NCI-H748 (cell line): ENCODE data around the gene TP53RK.

ENCODE experiments used
- DNase-seq: peaks from one replicate; lab custom pipeline; 2025; ENCODE audit not compliant: unreplicated experiment; lab: John Stamatoyannopoulos, UW

TP53RK gene

GRCh38 chr20:46708172-46708860 is 19.1 kb upstream of the TP53RK start:
- DNase-seq, result peak; percentile 36

GRCh38 chr20:46706242-46706641 is 17.0 kb upstream of the TP53RK start:
- DNase-seq, result no peak

DNA sequence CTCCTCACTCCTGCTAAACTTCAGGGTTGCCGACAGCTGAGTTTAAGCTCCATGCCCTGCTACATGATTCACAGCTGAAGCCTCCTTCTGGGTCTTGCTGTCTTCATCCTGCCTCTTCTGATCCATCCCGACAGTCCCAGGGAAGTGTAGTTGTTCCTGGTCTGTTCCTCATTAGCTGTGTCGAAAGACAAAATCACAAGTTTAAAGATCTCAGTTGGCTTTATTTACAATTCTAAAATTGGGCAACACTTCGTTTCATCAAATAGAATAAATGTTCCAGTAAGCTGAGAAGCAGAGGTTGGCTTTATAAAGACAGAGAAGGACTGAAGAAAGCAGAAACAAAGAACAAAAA is 16.1 kb upstream of the TP53RK start:
- DNase-seq, result no peak

GRCh38 chr20:46704714-46705377 is 15.6 kb upstream of the TP53RK start:
- DNase-seq, result no peak

GRCh38 chr20:46703435-46703834 is 14.2 kb upstream of the TP53RK start:
- DNase-seq, result no peak

DNA sequence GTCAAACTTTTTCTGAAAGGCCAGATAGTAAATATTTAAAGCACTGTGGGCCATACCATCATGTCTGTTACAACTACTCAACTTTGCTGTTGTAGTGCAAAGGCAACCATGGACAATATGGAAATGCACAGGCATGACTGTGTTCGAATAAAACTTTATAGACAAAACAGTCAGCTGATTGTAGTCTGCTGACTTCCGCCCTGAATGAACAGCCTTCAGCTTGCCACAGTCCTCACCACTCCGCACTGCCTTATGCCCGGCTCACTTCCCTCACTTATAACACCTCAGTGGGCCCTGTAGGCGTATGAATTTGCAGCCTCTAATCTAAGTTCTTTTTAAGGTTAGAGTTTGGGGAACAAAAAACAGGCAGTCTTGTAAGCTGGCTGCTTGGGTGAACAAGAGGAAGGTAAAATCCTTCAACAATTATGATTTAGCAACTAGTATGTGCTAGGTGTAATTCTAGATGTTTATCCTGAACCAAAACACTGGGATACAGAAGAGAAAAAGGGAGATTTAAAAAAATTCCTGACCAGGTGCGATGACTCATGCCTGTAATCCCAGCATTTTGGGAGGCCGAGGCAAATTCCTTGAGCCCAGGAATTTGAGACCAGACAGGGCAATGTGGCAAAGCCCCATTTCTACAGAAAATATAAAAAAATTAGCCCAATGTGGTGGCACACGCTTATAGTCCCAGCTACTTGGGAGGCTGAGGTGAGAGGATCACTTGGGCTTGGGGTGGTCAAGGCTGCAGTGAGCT is 13.4 kb upstream of the TP53RK start:
- DNase-seq, result no peak

- no peak for DNase-seq
These were observed 12.7 kb upstream of the TP53RK start for GRCh38 chr20:46701986-46702385.

DNA sequence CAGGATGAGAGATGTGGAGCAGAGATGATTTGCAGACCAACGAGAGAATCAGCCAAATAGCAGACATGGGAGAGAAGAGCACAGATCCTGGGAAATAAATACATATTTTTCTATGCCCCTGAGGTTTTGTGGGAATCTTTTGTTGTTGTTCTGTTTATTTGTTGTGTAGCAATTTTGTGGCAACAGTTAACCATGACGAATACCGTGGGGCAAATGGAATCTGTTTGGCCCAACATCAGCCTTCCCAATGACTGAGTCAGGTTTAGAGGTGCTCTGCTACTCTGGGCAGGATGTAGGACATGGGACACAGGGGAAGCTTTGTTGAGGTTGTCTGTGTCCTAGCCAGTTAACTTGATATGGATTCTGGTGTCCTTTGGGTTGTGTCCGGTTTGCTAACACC is 12.3 kb upstream of the TP53RK start:
- DNase-seq, result no peak

DNA sequence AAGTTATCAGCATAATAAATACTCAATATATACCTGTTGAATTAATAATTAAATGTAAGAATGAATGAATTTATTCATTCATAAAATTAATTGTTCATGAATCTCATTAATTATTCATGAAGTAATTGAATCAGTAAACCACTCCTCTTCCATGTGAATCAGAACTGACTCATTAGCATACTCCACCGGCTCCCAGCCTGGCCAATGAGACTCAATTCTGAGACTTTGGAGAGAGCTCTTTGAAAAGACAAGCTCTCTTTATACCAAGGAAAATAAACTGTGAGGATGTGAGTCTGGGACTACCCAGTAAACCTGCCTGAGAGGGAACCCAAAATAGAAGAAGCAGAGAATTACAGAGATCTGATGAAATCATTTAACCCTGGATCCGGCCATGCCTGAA is 11.8 kb upstream of the TP53RK start:
- no peak for DNase-seq

- DNase-seq, result no peak
These were observed 11.2 kb upstream of the TP53RK start for GRCh38 chr20:46700481-46700880.

DNA sequence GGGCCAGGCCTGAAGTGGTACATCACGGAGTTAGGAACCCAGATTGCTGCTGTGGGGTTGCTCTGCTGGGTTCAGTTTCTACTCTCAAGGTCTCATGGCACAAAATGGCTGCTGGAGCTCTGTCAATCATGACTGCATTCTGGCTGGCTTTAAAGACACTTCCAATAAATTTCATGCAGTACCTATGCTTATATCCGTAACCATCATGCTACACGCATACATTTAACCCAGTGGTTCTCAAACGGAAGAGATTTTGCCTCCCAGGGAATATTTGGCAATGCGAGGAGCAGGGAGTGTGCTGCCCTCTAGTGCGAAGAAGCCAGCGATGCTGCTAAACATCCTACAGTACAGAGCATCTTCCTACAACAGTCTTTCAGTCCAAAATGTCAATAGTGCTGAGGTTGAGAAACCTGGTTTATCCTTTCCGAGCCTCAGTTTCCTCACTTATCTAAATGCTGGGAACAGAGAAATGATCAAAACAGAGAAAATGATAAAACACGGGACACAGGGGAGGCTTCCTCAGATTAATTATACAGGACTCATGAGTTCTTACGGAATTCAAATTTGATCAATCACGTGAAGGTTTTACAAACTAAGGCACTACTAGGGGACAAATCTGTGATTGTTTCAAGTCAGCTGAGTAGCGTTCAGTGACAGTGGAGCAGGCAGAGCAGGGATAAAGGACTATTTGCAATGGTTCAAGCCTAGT is 10.6 kb upstream of the TP53RK start:
- no peak for DNase-seq

GRCh38 chr20:46698788-46699187 is 9.5 kb upstream of the TP53RK start:
- DNase-seq, result no peak

- DNase-seq, result no peak
These were observed 7.6 kb upstream of the TP53RK start for GRCh38 chr20:46696791-46697279.

- peak; percentile 33 for DNase-seq
These were observed 6.6 kb upstream of the TP53RK start for GRCh38 chr20:46695892-46696291.

DNA sequence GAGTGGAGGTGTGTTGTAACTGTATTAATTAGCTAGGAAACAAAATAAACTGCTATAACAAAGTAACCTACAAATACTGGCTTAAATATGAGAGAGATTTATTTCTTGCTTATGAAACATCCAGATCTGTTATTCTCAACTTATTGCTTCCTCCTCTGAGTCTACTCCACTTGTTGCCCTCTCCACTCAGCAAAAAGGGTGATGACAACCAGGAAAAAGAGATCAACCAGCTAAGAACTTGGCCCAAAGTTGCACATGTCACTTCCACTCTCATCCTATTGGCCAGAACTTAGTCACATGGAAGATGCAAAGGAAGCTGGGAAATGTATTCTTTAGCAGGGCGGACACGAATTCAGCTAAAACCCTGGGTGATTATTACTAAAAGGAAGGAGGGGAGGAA is 5.2 kb upstream of the TP53RK start:
- DNase-seq, result no peak

DNA sequence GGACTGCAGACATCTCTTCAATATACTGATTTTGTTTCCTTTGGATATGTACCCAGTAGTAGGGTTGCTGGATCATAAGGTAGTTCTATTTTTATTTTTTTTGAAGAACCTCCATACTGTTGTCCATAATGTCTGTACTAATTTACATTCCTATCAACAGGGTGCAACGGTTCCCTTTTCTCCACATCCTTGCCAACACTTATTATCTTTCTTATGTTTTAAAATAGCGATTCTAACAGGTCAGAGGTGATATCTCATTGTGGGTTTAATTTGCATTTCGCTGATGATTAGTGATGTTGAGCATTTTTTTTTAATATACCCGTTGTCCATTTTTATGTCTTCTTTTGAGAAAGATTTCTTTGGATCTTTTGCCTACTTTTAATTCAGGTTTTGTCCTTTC is 2.0 kb upstream of the TP53RK start:
- DNase-seq, result no peak

- no peak for DNase-seq
These were observed 1.2 kb upstream of the TP53RK start for GRCh38 chr20:46690219-46691106.

GRCh38 chr20:46689754-46690085 is 476 bp upstream of the TP53RK start:
- no peak for DNase-seq

GRCh38 chr20:46688151-46689081 is 828 bp downstream of the TP53RK start:
- DNase-seq, result peak; percentile 34
